Calu3 (cell line): ENCODE results near the gene SYTL2. TPM values are rescaled to one million over a fixed set of nuclear protein-coding genes. Genes with fewer than 3 reads are reported as not detected.

Experiments
- BruUV-seq: library from RNA; stranded (reverse); fragments of 400-500 nt; replicated peaks from 2 replicates; lab custom pipeline; 2021; lab: Mats Ljungman, UMichigan
- CTCF ChIA-PET: fragments of 300-600 bp; sonication (Branson Sonifier 250); formaldehyde crosslinking; loops from one replicate; lab custom pipeline; 2022; ENCODE audit warnings: antibody characterized with exemption; lab: Charles Lee
- DNase-seq: peaks from one replicate; pipeline ENCODE4 v3.0.0; 2022
- H3K27ac Mint-ChIP-seq: one replicate; pipeline ENCODE4 v1.8.0; 2022; ENCODE audit warnings: mixed read lengths; ENCODE audit not compliant: unreplicated experiment
- H3K27me3 Mint-ChIP-seq: one replicate; pipeline ENCODE4 v1.8.0; 2022; ENCODE audit warnings: mixed read lengths; ENCODE audit not compliant: unreplicated experiment
- H3K36me3 Mint-ChIP-seq: one replicate; pipeline ENCODE4 v1.8.0; 2022; ENCODE audit warnings: mild to moderate bottlenecking, moderate library complexity, mixed read lengths; ENCODE audit not compliant: insufficient read depth, unreplicated experiment
- H3K4me1 Mint-ChIP-seq: one replicate; pipeline ENCODE4 v1.8.0; 2022; ENCODE audit warnings: mild to moderate bottlenecking, low read depth, mixed read lengths; ENCODE audit not compliant: unreplicated experiment
- H3K4me3 Mint-ChIP-seq: one replicate; pipeline ENCODE4 v1.8.0; 2022; ENCODE audit warnings: mild to moderate bottlenecking, low read depth, moderate library complexity, mixed read lengths; ENCODE audit not compliant: unreplicated experiment
- H3K9me3 Mint-ChIP-seq: one replicate; pipeline ENCODE4 v1.8.0; 2022; ENCODE audit warnings: low read depth, mixed read lengths; ENCODE audit not compliant: unreplicated experiment
- CTCF ChIP-seq: fragments of 200-600 bp; IDR thresholded peaks from one replicate; pipeline ENCODE4 v1.8.0; 2022; ENCODE audit warnings: antibody characterized with exemption; ENCODE audit not compliant: unreplicated experiment
- intact Hi-C: fragments of 100-400 bp; cut with micrococcal nuclease; formaldehyde crosslinking; loops from one replicate; pipeline ENCODE4 v1.10.0; 2022; ENCODE audit not compliant: unreplicated experiment
- total RNA-seq: library from RNA; stranded (reverse); gene quantifications from 2 replicates; pipeline ENCODE4 v1.2.3, GENCODE V29; 2022

The SYTL2 gene
- total RNA-seq, 1 experiment from 2014 or later: 10.6 TPM

- Mint-ChIP-seq H3K4me1 (peaks cover 8% of the 10 kb centered on the region), H3K27ac (no peak overlapping the region), H3K9me3 (no peaks in the 10 kb centered on the region), H3K36me3 (no peaks in the 10 kb centered on the region), H3K27me3 (no peaks in the 10 kb centered on the region), H3K4me3 (no peak overlapping the region)
- BruUV-seq: no TSS peak
- TF ChIP-seq CTCF: no peak
- CTCF ChIA-PET: no interaction called here
- intact Hi-C loops: loop anchor here (10.0 kb wide), 1 partner anchor 45 kb away; no protein-coding TSS in a partner anchor
- DNase-seq: no peak
These were observed 110.8 kb downstream of the SYTL2 start for GRCh38 chr11:85699957-85700741.

GRCh38 chr11:85698195-85698594 lies 112.7 kb downstream of the SYTL2 start:
- no peaks in the 10 kb centered on the region for H3K27me3 Mint-ChIP-seq
- H3K9me3 Mint-ChIP-seq: no peaks in the 10 kb centered on the region
- H3K4me3 Mint-ChIP-seq: no peak overlapping the region
- BruUV-seq: no TSS peak
- DNase-seq: no peak
- CTCF ChIA-PET: interaction anchor here (0.6 kb wide), 1 partner anchor 233 kb away, joined by 3 read pairs; no protein-coding TSS in a partner anchor
- peaks cover 8% of the 10 kb centered on the region for H3K4me1 Mint-ChIP-seq
- no peak overlapping the region for H3K27ac Mint-ChIP-seq
- intact Hi-C loops: loop anchor here (10.0 kb wide), 1 partner anchor 47 kb away; no protein-coding TSS in a partner anchor
- no peak for TF ChIP-seq CTCF
- H3K36me3 Mint-ChIP-seq: no peaks in the 10 kb centered on the region

GRCh38 chr11:85697747-85698146 lies 113.2 kb downstream of the SYTL2 start:
- Mint-ChIP-seq H3K27ac (no peak overlapping the region), H3K27me3 (no peaks in the 10 kb centered on the region), H3K36me3 (no peaks in the 10 kb centered on the region), H3K4me1 (peaks cover 8% of the 10 kb centered on the region), H3K9me3 (no peaks in the 10 kb centered on the region), H3K4me3 (no peak overlapping the region)
- CTCF ChIA-PET: no interaction called here
- no peak for DNase-seq
- no TSS peak for BruUV-seq
- TF ChIP-seq CTCF: no peak
- intact Hi-C loops: loop anchor here (10.0 kb wide), 1 partner anchor 47 kb away; no protein-coding TSS in a partner anchor

GRCh38 chr11:85695546-85695945 lies 115.4 kb downstream of the SYTL2 start:
- Mint-ChIP-seq H3K4me1 (peaks cover 21% of the 10 kb centered on the region), H3K36me3 (no peaks in the 10 kb centered on the region)

More at GRCh38 chr11:85695546-85695945, 115.4 kb downstream of the SYTL2 start:
- no TSS peak for BruUV-seq
- no peak overlapping the region for H3K27ac Mint-ChIP-seq
- intact Hi-C loops: loop anchor here (2.0 to 10.0 kb wide), 2 partner anchors 49 to 129 kb away; no protein-coding TSS in a partner anchor
- H3K4me3 Mint-ChIP-seq: no peak overlapping the region
- TF ChIP-seq CTCF: no peak
- no peak for DNase-seq
- CTCF ChIA-PET: no interaction called here
- H3K27me3 Mint-ChIP-seq: no peaks in the 10 kb centered on the region
- no peaks in the 10 kb centered on the region for H3K9me3 Mint-ChIP-seq
